Lung (tissue), 12 donors: ENCODE measurements around the gene IGSF6. TPM values are rescaled to one million over a fixed set of nuclear protein-coding genes. Genes with fewer than 3 reads are reported as not detected.

Source experiments
- ATAC-seq: fragments of 200-7000 bp; cut with Tn5 transposase; one replicate; pipeline ENCODE4 v1.9.1; 2020; ENCODE audit warnings: moderate number of reproducible peaks; ENCODE audit not compliant: insufficient read depth, low FRiP score
- DNase-seq, 3 donors: peaks; one replicate each; pipeline ENCODE4 v3.0.0-alpha.2; 2013 to 2017
- H3K27ac ChIP-seq, 2 donors: one replicate each; pipeline ENCODE4 v1.5.1; 2013; ENCODE audit warnings: mild to moderate bottlenecking in 2 of 2, moderate library complexity in 2 of 2, control low read depth in 1 of 2, inconsistent platforms in 1 of 2, low read depth in 1 of 2, low read length in 1 of 2
- H3K27me3 ChIP-seq, 3 donors: one replicate each; pipeline ENCODE4 v1.5.1; 2013; ENCODE audit warnings: low read length in 2 of 3; ENCODE audit not compliant: control insufficient read depth in 3 of 3, insufficient read depth in 3 of 3
- H3K36me3 ChIP-seq, 4 donors: one replicate each; pipeline ENCODE4 v1.5.1; 2013; ENCODE audit warnings: low read length in 4 of 4, mild to moderate bottlenecking in 1 of 4, moderate library complexity in 1 of 4; ENCODE audit not compliant: control insufficient read depth in 4 of 4, insufficient read depth in 4 of 4
- H3K4me1 ChIP-seq, 5 donors: one replicate each; pipeline ENCODE4 v1.5.1; 2013; ENCODE audit warnings: low read length in 5 of 5, mild to moderate bottlenecking in 2 of 5, moderate library complexity in 1 of 5; ENCODE audit not compliant: control insufficient read depth in 5 of 5, insufficient read depth in 5 of 5
- H3K4me3 ChIP-seq: one replicate; pipeline ENCODE4 v1.5.1; 2013; ENCODE audit warnings: mild to moderate bottlenecking, control low read depth, moderate library complexity
- H3K9ac ChIP-seq, 2 donors: one replicate each; pipeline ENCODE4 v1.5.1; 2013; ENCODE audit warnings: low read length in 2 of 2, control low read depth in 1 of 2; ENCODE audit not compliant: insufficient read depth in 1 of 2
- H3K9me3 ChIP-seq, 4 donors: one replicate each; pipeline ENCODE4 v1.5.1; 2013; ENCODE audit warnings: low read length in 3 of 4, mild to moderate bottlenecking in 1 of 4, moderate library complexity in 1 of 4; ENCODE audit not compliant: control insufficient read depth in 4 of 4, insufficient read depth in 3 of 4
- WGBS, 2 donors: extraction: QIAGEN DNeasy Blood & Tissue Kit; methylation state at CpG; one replicate each; pipeline ENCODE4 v1.1.7; 2013; 5-methylcytosine and 5-hydroxymethylcytosine counted together
- polyA plus RNA-seq, 2 donors: library from polyadenylated mRNA; stranded (reverse); fragments of 200-250 nt; gene quantifications; one replicate each; pipeline ENCODE4 v1.2.1, GENCODE V29; 2013
- total RNA-seq, 2 donors: library from RNA; depleted of rRNA in 1 of 2; stranded (reverse); fragments of >200 nt in 1 of 2; gene quantifications; one replicate each; pipeline ENCODE4 v1.2.1, GENCODE V29; 2014 to 2021
- TF ChIP-seq, protein P1 (sequence below): IDR thresholded peaks from 2 replicates; pipeline ENCODE4 v1.5.1; 2012; ENCODE audit warnings: mild to moderate bottlenecking; ENCODE audit errors: control extremely low read depth, extremely low read depth
- donor health status: control.
- donor health status: control.
- donor health status: Bipolar disorder and iron deficiency.
- donor health status: healthy.
- donor health status: DM: yes; HTN: yes; CAD: no.

IGSF6 gene
- total and polyA plus RNA-seq, 4 donors, result 12.2 to 54.3 (median 38.8) TPM

DNA sequence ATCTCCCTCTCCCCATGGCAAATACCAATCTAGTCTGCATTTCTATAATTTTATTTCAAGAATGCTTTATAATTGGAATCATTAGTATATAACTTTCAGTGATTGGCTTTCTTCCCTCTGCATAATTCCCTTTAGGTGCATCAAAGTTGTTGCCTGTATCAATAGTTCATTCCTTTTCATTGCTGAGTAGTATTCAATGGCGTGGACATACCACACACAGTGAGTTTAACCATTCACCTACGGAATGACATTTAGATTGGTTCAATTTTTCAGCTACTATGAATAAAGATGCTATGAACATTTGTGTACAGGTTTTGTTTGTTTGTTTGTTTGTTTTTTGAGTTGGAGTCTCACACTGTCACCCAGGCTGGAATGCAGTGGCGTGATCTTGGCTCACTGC is 21.1 kb upstream of the IGSF6 start:
- no peak overlapping the region for H3K4me3 ChIP-seq
- H3K36me3 ChIP-seq, result no peaks in the 10 kb centered on the region
- DNase-seq, result no peak
- ATAC-seq, result no peak
- H3K9me3 ChIP-seq, result peaks cover 0 to 2% (median 0%) of the 10 kb centered on the region in 4 donors
- no peak overlapping the region for H3K9ac ChIP-seq
- H3K4me1 ChIP-seq, result no peaks in the 10 kb centered on the region
- 64 to 97% methylated on average over 3 of the region's 3 CpGs for WGBS, 2 donors
- no peak overlapping the region for H3K27ac ChIP-seq
- TF ChIP-seq, protein P1, sequence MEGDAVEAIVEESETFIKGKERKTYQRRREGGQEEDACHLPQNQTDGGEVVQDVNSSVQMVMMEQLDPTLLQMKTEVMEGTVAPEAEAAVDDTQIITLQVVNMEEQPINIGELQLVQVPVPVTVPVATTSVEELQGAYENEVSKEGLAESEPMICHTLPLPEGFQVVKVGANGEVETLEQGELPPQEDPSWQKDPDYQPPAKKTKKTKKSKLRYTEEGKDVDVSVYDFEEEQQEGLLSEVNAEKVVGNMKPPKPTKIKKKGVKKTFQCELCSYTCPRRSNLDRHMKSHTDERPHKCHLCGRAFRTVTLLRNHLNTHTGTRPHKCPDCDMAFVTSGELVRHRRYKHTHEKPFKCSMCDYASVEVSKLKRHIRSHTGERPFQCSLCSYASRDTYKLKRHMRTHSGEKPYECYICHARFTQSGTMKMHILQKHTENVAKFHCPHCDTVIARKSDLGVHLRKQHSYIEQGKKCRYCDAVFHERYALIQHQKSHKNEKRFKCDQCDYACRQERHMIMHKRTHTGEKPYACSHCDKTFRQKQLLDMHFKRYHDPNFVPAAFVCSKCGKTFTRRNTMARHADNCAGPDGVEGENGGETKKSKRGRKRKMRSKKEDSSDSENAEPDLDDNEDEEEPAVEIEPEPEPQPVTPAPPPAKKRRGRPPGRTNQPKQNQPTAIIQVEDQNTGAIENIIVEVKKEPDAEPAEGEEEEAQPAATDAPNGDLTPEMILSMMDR, result no peak
- H3K27me3 ChIP-seq, result no peaks in the 10 kb centered on the region

DNA sequence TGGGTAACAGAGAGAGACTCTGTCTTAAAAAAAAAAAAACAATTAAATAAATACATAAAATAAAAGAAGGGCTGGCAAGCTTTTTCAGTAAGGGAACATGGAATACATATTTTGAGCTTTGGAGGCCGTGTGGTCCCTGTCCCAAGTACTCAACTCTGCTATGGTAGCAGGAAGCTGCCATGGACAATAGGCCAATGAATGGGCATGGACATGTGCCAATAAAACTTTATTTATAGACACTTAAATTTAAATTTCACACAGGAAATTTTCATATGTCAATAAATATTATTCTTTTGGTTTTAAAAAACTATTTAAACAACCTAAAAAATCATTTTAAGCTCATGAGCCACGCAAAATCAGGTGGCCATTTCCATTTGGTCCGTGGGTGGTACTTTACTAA is 15.2 kb upstream of the IGSF6 start:
- H3K4me1 ChIP-seq, result peaks cover 0 to 5% (median 0%) of the 10 kb centered on the region in 5 donors
- no peaks in the 10 kb centered on the region for H3K9me3 ChIP-seq
- DNase-seq (no peak), ATAC-seq (no peak)
- TF ChIP-seq, protein P1, result no peak
- H3K4me3 ChIP-seq, result no peak overlapping the region
- H3K36me3 ChIP-seq, result no peaks in the 10 kb centered on the region
- 84 to 91% methylated on average over 3 of the region's 3 CpGs for WGBS, 2 donors
- no peak overlapping the region for H3K9ac ChIP-seq
- H3K27me3 ChIP-seq, result peaks cover 0 to 5% (median 0%) of the 10 kb centered on the region in 3 donors
- H3K27ac ChIP-seq, result no peak overlapping the region

DNA sequence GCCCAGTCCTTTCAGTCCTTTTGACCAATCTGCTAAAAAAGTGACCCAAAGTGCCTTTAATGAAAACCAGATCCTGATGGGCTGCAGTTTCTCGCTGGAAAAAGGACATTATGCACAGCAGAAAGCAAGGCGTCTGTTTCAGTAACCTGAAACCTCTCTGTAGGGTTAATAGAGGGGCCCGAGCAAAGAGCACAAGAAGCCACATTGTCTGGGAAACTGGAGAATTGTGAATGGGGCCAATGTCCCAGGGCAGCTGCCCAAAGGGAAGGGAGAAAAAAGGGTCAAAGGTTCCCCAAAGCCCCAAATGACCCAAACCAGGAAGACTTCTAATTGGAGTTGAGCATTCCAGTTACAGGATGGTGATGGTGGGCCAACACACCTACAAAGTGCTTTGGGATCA is 14.4 kb upstream of the IGSF6 start:
- ATAC-seq (no peak), DNase-seq (no peak)
- Histone ChIP-seq H3K4me3 (no peak overlapping the region), H3K27ac (no peak overlapping the region), H3K9me3 (no peaks in the 10 kb centered on the region), H3K4me1 (peaks cover 0 to 5% (median 0%) of the 10 kb centered on the region in 5 donors), H3K9ac (no peak overlapping the region), H3K27me3 (peaks cover 0 to 5% (median 0%) of the 10 kb centered on the region in 3 donors), H3K36me3 (no peaks in the 10 kb centered on the region)
- TF ChIP-seq, protein P1, result no peak
- 56 to 72% methylated on average over 3 of the region's 3 CpGs for WGBS, 2 donors
